BJ (cell line): ENCODE data around the gene GNG8. TPM values are rescaled to one million over a fixed set of nuclear protein-coding genes. Genes with fewer than 3 reads are reported as not detected.

Experiments used
- CTCF ChIA-PET: fragments of 350-600 bp; formaldehyde crosslinking; extraction: SDS; loops from one replicate; lab custom pipeline; 2021; ENCODE audit warnings: antibody characterized with exemption, inconsistent platforms; lab: Yijun Ruan, JAX
- POLR2A ChIA-PET: fragments of 300-600 bp; sonication (Branson Sonifier 250); formaldehyde crosslinking; extraction: SDS; loops from one replicate; lab custom pipeline; 2021; ENCODE audit warnings: antibody characterized with exemption; lab: Charles Lee
- DNase-seq: peaks from one replicate; pipeline ENCODE4 v3.0.0-alpha.2; 2011; ENCODE audit warnings: low read depth
- H3K27me3 ChIP-seq: 2 replicates; pipeline ENCODE4 v1.6.0; 2011; ENCODE audit warnings: low read length; ENCODE audit not compliant: control insufficient read depth, insufficient read depth
- H3K36me3 ChIP-seq: 2 replicates; pipeline ENCODE4 v1.5.1; 2011; ENCODE audit warnings: low read length; ENCODE audit not compliant: control insufficient read depth, insufficient read depth
- H3K4me3 ChIP-seq: 2 replicates; pipeline ENCODE4 v1.5.1; 2011; ENCODE audit warnings: low read depth, mild to moderate bottlenecking, control low read depth, low read length
- polyA plus RNA-seq: library from polyadenylated mRNA; depleted of rRNA; stranded (reverse); fragments of >200 nt; gene quantifications from 2 replicates; pipeline ENCODE4 v1.2.3, GENCODE V29; 2011
- TF ChIP-seq, protein P1 (sequence below): IDR thresholded peaks from 2 replicates; pipeline ENCODE4 v1.5.1; 2011; ENCODE audit warnings: low read depth, mild to moderate bottlenecking, control low read depth, inconsistent platforms, low read length, moderate library complexity; ENCODE audit not compliant: insufficient read depth

Gene GNG8
- polyA plus RNA-seq, 1 experiment = not detected

DNA sequence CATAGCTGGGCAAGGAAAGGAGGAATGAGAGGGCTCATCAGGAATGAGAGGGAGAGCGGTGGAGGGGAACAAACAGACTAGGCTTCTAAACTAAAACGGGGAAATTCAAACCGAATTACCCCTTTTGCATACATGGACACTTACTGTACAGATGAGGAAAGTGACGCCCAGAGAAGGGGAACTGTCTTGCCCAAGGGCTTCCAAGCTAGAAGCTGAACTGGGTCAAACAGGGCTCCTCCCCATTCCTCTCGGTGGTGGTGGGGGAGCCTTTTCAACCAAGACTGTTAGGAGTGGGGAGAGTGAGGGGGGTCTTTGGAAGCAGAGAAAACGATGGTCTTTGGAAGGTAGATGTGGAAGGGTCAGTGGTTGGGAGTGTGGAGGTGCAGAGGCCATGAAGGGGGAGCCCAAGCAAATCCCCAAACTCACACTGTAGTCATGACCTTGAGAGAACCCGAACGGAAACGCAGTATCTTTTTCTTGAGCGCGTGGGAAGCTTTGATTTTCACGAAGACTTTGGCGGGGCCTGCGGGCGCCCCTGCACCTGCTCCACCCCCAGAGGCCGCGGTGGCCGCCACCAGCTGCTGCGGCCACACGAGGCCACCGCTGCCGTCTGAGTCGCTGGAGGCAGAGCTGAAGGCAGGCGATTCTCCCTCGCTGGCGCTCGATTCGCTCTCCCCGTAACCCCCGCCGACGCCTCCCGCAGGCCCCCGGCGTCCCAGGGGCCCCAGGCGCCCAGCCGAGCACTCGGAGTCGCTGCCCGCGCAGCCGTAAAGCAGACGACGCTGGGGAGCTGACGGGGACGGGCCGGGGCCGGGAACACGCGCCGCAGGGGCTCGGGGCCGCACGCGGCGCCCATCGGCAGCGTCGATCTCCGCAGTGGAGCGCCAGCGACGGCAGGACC is 12.3 kb upstream of the GNG8 start:
- POLR2A ChIA-PET = no interaction called here
- no peak overlapping the region for H3K4me3 ChIP-seq
- H3K27me3 ChIP-seq = no peaks in the 10 kb centered on the region
- CTCF ChIA-PET = interaction anchor here (0.7 kb wide), 1 partner anchor 40 kb away, joined by 4 read pairs; no protein-coding TSS in a partner anchor
- no peak for DNase-seq
- no peaks in the 10 kb centered on the region; the same call in 1 of the 2 replicates for H3K36me3 ChIP-seq
- TF ChIP-seq, protein P1, sequence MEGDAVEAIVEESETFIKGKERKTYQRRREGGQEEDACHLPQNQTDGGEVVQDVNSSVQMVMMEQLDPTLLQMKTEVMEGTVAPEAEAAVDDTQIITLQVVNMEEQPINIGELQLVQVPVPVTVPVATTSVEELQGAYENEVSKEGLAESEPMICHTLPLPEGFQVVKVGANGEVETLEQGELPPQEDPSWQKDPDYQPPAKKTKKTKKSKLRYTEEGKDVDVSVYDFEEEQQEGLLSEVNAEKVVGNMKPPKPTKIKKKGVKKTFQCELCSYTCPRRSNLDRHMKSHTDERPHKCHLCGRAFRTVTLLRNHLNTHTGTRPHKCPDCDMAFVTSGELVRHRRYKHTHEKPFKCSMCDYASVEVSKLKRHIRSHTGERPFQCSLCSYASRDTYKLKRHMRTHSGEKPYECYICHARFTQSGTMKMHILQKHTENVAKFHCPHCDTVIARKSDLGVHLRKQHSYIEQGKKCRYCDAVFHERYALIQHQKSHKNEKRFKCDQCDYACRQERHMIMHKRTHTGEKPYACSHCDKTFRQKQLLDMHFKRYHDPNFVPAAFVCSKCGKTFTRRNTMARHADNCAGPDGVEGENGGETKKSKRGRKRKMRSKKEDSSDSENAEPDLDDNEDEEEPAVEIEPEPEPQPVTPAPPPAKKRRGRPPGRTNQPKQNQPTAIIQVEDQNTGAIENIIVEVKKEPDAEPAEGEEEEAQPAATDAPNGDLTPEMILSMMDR = no peak

DNA sequence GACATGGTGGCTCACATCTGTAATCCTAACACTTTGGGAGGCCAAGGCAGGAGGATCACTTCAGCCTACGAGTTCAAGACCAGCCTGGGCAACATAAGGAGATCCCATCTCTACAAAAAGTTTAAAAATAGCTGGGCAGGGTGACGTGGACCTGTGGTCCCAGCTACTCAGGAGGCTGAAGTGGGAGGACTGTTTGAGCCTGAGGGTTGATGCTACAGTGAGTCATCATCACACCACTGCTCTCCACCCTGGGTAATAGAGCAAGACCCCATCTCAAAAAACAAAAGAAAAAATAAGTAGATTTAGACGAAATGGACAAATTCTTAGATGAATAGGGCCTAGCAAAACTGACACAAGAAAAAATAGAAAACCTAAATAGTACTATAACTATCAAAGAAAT is 10.4 kb upstream of the GNG8 start:
- no peaks in the 10 kb centered on the region for H3K36me3 ChIP-seq
- H3K27me3 ChIP-seq = no peaks in the 10 kb centered on the region
- ChIA-PET POLR2A (no interaction called here), CTCF (interaction anchor here (1.0 kb wide), 1 partner anchor 32 kb away, joined by 3 read pairs; no protein-coding TSS in a partner anchor)
- TF ChIP-seq, protein P1 = no peak
- H3K4me3 ChIP-seq = no peak overlapping the region
- DNase-seq = no peak

DNA sequence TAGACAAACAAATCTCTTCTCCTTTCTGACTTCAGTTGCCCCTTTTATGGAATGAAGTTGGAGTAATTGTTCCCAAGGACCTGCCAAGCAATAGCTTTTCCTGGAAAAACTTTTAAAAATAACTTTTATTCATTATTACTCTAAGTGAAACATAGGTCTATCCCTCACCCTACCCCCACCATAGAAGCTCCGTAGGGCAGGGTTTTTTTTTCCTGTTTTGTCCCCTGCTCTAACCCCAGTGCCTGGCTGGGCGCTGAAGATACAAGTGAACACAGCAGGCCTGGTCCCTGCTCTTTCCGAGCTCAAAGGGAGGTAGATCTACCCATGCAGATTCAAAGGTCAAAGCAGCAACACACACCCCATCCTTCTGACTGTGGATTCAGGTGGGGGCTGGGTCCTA is 8.7 kb upstream of the GNG8 start:
- TF ChIP-seq, protein P1 = no peak
- Histone ChIP-seq H3K4me3 (no peak overlapping the region), H3K36me3 (no peaks in the 10 kb centered on the region), H3K27me3 (no peaks in the 10 kb centered on the region)
- ChIA-PET CTCF (no interaction called here), POLR2A (no interaction called here)
- no peak for DNase-seq

DNA sequence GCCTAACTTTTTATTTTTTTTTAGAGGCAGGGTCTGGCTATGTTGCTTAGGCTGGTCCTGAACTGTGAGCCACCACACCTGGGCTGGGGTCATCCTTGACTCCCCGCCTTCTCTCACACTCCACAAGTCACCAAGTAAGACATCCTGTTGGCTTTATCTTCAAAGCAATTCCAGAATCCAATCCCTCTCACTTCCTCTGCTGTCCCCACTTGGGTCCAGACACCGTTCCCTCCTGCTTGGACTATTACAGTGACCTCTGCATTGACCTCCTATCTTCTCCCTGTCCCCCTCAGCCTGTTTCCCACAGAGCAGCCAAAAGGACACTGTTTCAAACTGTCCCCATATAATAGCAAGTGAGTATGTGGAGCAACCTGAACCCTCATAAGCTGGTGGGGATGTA is 4.7 kb upstream of the GNG8 start:
- CTCF ChIA-PET = interaction anchor here (1.8 kb wide), 1 partner anchor 18 kb away, joined by 5 read pairs; no protein-coding TSS in a partner anchor
- Histone ChIP-seq H3K36me3 (no peaks in the 10 kb centered on the region), H3K4me3 (no peak overlapping the region), H3K27me3 (no peaks in the 10 kb centered on the region)
- POLR2A ChIA-PET = no interaction called here
- TF ChIP-seq, protein P1 = no peak
- DNase-seq = no peak
